HCT116 (cell line): ENCODE measurements around the gene ARPC1A. TPM values are rescaled to one million over a fixed set of nuclear protein-coding genes. Genes with fewer than 3 reads are reported as not detected.

ENCODE experiments used
- ATAC-seq: fragments of 200-7000 bp; cut with Tn5 transposase; 2 replicates; pipeline ENCODE4 v1.9.1; 2020; ENCODE audit warnings: mild to moderate bottlenecking, moderate library complexity
- BruUV-seq: library from RNA; stranded (reverse); fragments of 400-500 nt; replicated peaks from 2 replicates; lab custom pipeline; 2021; lab: Mats Ljungman, UMichigan
- CTCF ChIA-PET: fragments of 300-600 bp; sonication (Branson Sonifier 250); formaldehyde crosslinking; loops from one replicate; lab custom pipeline; 2021; ENCODE audit warnings: antibody characterized with exemption; lab: Charles Lee
- POLR2A ChIA-PET: fragments of 300-600, 350-600 bp; sonication (Branson Sonifier 250); formaldehyde crosslinking; loops from one replicate; lab custom pipeline; 2021; ENCODE audit warnings: antibody characterized with exemption; lab: Charles Lee
- RAD21 ChIA-PET, 2 experiments: fragments of 300-600 bp; sonication (Branson Sonifier 250); formaldehyde crosslinking; loops; one replicate each; lab custom pipeline; 2023; ENCODE audit warnings: low total read pairs in 2 of 2; ENCODE audit not compliant: uncharacterized antibody in 2 of 2, unreplicated experiment in 2 of 2, low non-redundant PET in 1 of 2; lab: Charles Lee
- DNase-seq: peaks from one replicate; pipeline ENCODE4 v3.0.0-alpha.2; 2010; ENCODE audit warnings: low read depth, low spot score
- H2AFZ ChIP-seq: fragments of 200-600 bp; shearing (Covaris generic), sonication (generic); 2 replicates; pipeline ENCODE4 v1.6.1; 2017; ENCODE audit warnings: low read depth, mixed run types, mixed read lengths, antibody characterized with exemption, low read length; ENCODE audit not compliant: poor library complexity, severe bottlenecking
- H3K27ac ChIP-seq: 2 replicates; pipeline ENCODE4 v1.5.1; 2012; ENCODE audit warnings: low read depth, low read length
- H3K27me3 ChIP-seq: fragments of 200-600 bp; sonication (generic); 2 replicates; pipeline ENCODE4 v1.6.1; 2016; ENCODE audit warnings: mixed run types, low read length, mixed read lengths; ENCODE audit not compliant: insufficient read depth
- H3K36me3 ChIP-seq, 2 experiments: fragments of 200-500 bp in 1 of 2; fragments of 200-600 bp in 1 of 2; sonication (Bioruptor generic) in 1 of 2; sonication (generic) in 1 of 2; 2 replicates each; pipeline versions ENCODE4 v1.5.1 to v1.6.1; 2014 to 2016; ENCODE audit warnings: low read length in 2 of 2, inconsistent platforms in 1 of 2, mixed read lengths in 1 of 2, mixed run types in 1 of 2; ENCODE audit not compliant: insufficient read depth in 2 of 2, control insufficient read depth in 1 of 2
- H3K4me1 ChIP-seq, 2 experiments: fragments of 200-600 bp in 1 of 2; sonication (generic) in 1 of 2; 2 replicates each; pipeline versions ENCODE4 v1.5.1 to v1.6.1; 2012 to 2017; ENCODE audit warnings: low read length in 2 of 2, inconsistent platforms in 1 of 2, mild to moderate bottlenecking in 1 of 2, mixed read lengths in 1 of 2, mixed run types in 1 of 2, moderate library complexity in 1 of 2; ENCODE audit not compliant: insufficient read depth in 2 of 2, control insufficient read depth in 1 of 2
- H3K4me2 ChIP-seq: fragments of 200-600 bp; sonication (generic); 2 replicates; pipeline ENCODE4 v1.6.1; 2017; ENCODE audit warnings: mixed run types, low read length, mixed read lengths
- H3K4me3 ChIP-seq, 2 experiments: fragments of 200-600 bp in 1 of 2; sonication (generic) in 1 of 2; replicated peaks in 1 of 2; 2 replicates each; pipeline ENCODE4 v1.5.1; 2011 to 2016; ENCODE audit warnings: low read length in 2 of 2, control low read depth in 1 of 2, low read depth in 1 of 2, mild to moderate bottlenecking in 1 of 2, mixed read lengths in 1 of 2, mixed run types in 1 of 2
- H3K79me2 ChIP-seq: fragments of 200-600 bp; sonication (generic); 2 replicates; pipeline ENCODE4 v1.6.1; 2017; ENCODE audit warnings: mild to moderate bottlenecking, mixed run types, low read length, moderate library complexity, mixed read lengths; ENCODE audit not compliant: insufficient read depth
- H3K9ac ChIP-seq: fragments of 200-600 bp; sonication (generic); 2 replicates; pipeline ENCODE4 v1.6.1; 2016; ENCODE audit warnings: low read length, mixed read lengths
- H3K9me2 ChIP-seq: fragments of 200-600 bp; sonication (generic), shearing (Covaris generic); 2 replicates; pipeline ENCODE4 v1.6.1; 2017; ENCODE audit warnings: mixed run types, mild to moderate bottlenecking, moderate library complexity; ENCODE audit not compliant: insufficient read depth
- H3K9me3 ChIP-seq, 2 experiments: fragments of 200-500 bp in 1 of 2; fragments of 200-600 bp in 1 of 2; sonication (Bioruptor generic) in 1 of 2; sonication (generic) in 1 of 2; 2 replicates each; pipeline ENCODE4 v1.6.1; 2014 to 2017; ENCODE audit warnings: low read length in 2 of 2, mixed read lengths in 2 of 2, inconsistent platforms in 1 of 2, low read depth in 1 of 2, mild to moderate bottlenecking in 1 of 2, mixed run types in 1 of 2, moderate library complexity in 1 of 2; ENCODE audit not compliant: control insufficient read depth in 1 of 2, insufficient read depth in 1 of 2
- H4K20me1 ChIP-seq: fragments of 200-600 bp; sonication (generic), shearing (Covaris generic); 2 replicates; pipeline ENCODE4 v1.6.1; 2017; ENCODE audit warnings: mixed run types, mild to moderate bottlenecking, moderate library complexity; ENCODE audit not compliant: insufficient read depth
- ATF3 ChIP-seq: IDR thresholded peaks from 2 replicates; pipeline ENCODE4 v1.6.1; 2012
- CBX3 ChIP-seq: IDR thresholded peaks from 2 replicates; pipeline ENCODE4 v1.6.1; 2012; ENCODE audit warnings: low read depth
- CEBPB ChIP-seq: IDR thresholded peaks from 2 replicates; pipeline ENCODE4 v1.6.1; 2012; ENCODE audit warnings: low read depth
- CTCF ChIP-seq, 3 experiments: fragments of 200-600 bp in 1 of 3; sonication (generic) in 1 of 3; IDR thresholded peaks in 2 of 3; conservative IDR thresholded peaks in 1 of 3; 2 replicates each; pipeline ENCODE4 v1.5.1; 2012 to 2017; ENCODE audit warnings: low read depth in 2 of 3, low read length in 2 of 3, antibody characterized with exemption in 1 of 3, borderline replicate concordance in 1 of 3, control low read depth in 1 of 3, mild to moderate bottlenecking in 1 of 3, mixed read lengths in 1 of 3, mixed run types in 1 of 3, moderate library complexity in 1 of 3; ENCODE audit not compliant: insufficient read depth in 1 of 3
- ELF1 ChIP-seq: IDR thresholded peaks from 2 replicates; pipeline ENCODE4 v1.6.1; 2012; ENCODE audit warnings: low read depth, borderline replicate concordance
- EZH2 ChIP-seq: fragments of 200-600 bp; sonication (generic); IDR thresholded peaks from 2 replicates; pipeline ENCODE4 v1.6.1; 2017; ENCODE audit warnings: antibody characterized with exemption, mixed run types
- MAX ChIP-seq: IDR thresholded peaks from 2 replicates; pipeline ENCODE4 v1.6.1; 2012
- POLR2AphosphoS5 ChIP-seq: IDR thresholded peaks from 2 replicates; pipeline ENCODE4 v1.6.1; 2011; ENCODE audit warnings: mild to moderate bottlenecking, low read depth, low read length, moderate library complexity
- RAD21 ChIP-seq: IDR thresholded peaks from 2 replicates; pipeline ENCODE4 v1.6.1; 2012; ENCODE audit warnings: low read depth, mild to moderate bottlenecking
- SIN3A ChIP-seq: IDR thresholded peaks from 2 replicates; pipeline ENCODE4 v1.6.1; 2012; ENCODE audit warnings: low read depth
- SRF ChIP-seq: IDR thresholded peaks from 2 replicates; pipeline ENCODE4 v1.6.1; 2012; ENCODE audit warnings: low read depth
- TCF7L2 ChIP-seq: IDR thresholded peaks from 2 replicates; pipeline ENCODE4 v1.7.0; 2011; ENCODE audit warnings: borderline replicate concordance, inconsistent platforms; ENCODE audit not compliant: insufficient read depth, insufficient read length; ENCODE audit errors: extremely low read depth
- YY1 ChIP-seq: IDR thresholded peaks from 2 replicates; pipeline ENCODE4 v1.6.1; 2011; ENCODE audit warnings: low read length, low read depth, moderate library complexity, mild to moderate bottlenecking; ENCODE audit not compliant: insufficient replicate concordance; ENCODE audit errors: extremely low read depth
- ZFX ChIP-seq: fragments of 450-650 bp; IDR thresholded peaks from 2 replicates; pipeline ENCODE4 v1.6.1; 2017
- intact Hi-C: fragments of 100-400 bp; cut with micrococcal nuclease; formaldehyde crosslinking; loops from 2 replicates; pipeline ENCODE4 v1.10.0; 2022
- total RNA-seq: library from RNA; stranded (reverse); gene quantifications from one replicate; pipeline ENCODE4 v1.2.1, GENCODE V29; 2021; ENCODE audit not compliant: unreplicated experiment

ARPC1A gene
- total RNA-seq, 1 experiment from 2014 or later, result 250 TPM

- Histone ChIP-seq H3K27ac (no peak overlapping the region), H3K9ac (no peak overlapping the region), H3K4me2 (no peak overlapping the region), H2AFZ (no peak overlapping the region), H3K79me2 (no peaks in the 10 kb centered on the region), H3K4me3 (no peak overlapping the region), H3K36me3 (no peaks in the 10 kb centered on the region), H3K4me1 (no peaks in the 10 kb centered on the region), H4K20me1 (no peaks in the 10 kb centered on the region), H3K27me3 (no peaks in the 10 kb centered on the region), H3K9me3 (no peaks in the 10 kb centered on the region), H3K9me2 (no peaks in the 10 kb centered on the region)
- BruUV-seq, result no TSS peak
- CTCF ChIA-PET, result no interaction called here
- DNase-seq (no peak), ATAC-seq (no peak)
- POLR2A ChIA-PET, result no interaction called here
- TF ChIP-seq RAD21, result no peak
- no peak for TF ChIP-seq POLR2AphosphoS5
- TF ChIP-seq MAX, result no peak
- no peak for TF ChIP-seq CTCF (IDR thresholded peaks at IDR 0.05 in 2 of 3, conservative IDR thresholded peaks at IDR 0.05 in 1 of 3; ENCODE audit: borderline replicate concordance in 1 of 3, insufficient read depth in 1 of 3, low read depth in 2 of 3, low read length in 2 of 3)
- no peak for TF ChIP-seq CBX3
- no peak for TF ChIP-seq ATF3
- TF ChIP-seq CEBPB, result no peak
- no peak for TF ChIP-seq ZFX
- no peak for TF ChIP-seq TCF7L2
- TF ChIP-seq EZH2, result no peak
- no peak for TF ChIP-seq YY1
- TF ChIP-seq SRF, result no peak
- TF ChIP-seq ELF1, result no peak
- TF ChIP-seq SIN3A, result no peak
- intact Hi-C loops, result no loop called here
- RAD21 ChIA-PET, result no interaction called here
These were observed 32.5 kb upstream of the ARPC1A start for GRCh38 chr7:99293167-99293566.
